Measurements from ENCODE around the gene IGFBP5.

Gene IGFBP5

DNA sequence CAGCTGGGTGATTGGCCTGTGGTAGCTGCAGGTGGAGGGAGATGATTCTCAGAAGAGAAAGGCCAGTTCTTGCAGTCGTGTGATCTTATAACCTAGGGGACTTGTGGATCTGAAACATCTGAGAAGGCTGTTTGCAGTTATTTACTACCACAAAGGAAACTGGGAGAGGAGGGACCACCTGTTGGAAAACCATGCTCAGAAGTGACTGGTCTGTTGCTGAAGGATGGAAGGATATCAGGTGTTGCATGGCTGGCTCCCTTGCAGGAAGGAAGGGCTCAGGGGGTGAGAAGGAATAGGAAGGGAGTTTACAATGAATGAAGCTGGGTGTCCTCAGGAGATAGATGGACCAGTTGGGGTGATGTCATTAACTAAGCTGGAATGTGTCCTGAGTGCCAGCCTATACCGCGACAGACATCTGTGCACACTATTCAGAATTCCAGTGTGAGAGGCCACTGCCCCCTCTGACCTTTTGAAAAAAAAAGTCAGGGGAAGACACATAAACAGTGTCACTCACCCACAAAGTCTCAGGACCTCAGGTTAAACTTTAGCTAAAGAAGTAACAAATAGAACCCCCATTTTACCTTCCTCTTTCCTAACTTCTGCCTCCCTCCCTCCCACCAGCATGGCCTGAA is 44.6 kb downstream of the IGFBP5 start:
- H3K27ac ChIP-seq, result no peak overlapping the region
- DNase-seq (ENCODE audit: low read depth, low spot score), result no peak

DNA sequence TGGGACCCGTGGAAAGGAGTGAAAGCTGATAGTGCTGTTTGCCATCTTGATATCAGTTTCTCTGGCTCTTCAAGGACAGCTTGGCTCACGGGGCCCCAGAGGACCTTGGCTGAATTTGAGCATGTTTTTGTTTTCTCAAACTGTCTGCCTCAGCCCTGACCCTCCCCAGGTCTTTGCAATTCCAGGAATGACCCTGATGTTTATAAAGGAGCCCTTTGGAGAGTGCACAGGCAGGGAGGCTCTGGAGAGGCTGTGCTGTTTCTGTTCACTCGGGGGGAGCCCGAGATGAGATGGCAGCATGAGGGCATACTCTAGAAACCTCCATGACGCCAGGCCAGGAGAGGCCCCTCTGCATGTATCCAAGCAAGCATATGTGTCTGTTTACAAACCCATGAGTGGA is 45.8 kb downstream of the IGFBP5 start:
- no peak for DNase-seq (ENCODE audit: low read depth, low spot score)
- no peak overlapping the region for H3K27ac ChIP-seq

DNA sequence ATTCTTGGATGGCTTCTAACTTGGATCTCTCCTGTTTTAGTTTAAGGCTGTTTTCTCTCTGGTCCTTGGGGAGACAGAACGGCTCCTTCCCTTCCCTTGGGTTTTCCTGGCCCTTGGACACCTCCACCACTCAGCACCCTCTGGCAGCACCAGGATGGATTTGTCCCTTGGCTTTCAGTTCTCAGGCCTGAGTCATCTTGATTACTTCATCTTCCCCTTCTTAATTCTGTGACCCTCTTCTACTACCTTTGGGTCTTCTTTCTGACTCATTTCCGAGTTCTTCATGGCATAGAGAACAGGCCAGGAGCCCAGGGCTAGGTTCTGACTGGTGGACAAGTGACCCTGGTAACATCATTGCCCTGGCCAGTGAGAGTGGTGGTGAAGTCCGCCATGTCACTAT is 47.2 kb downstream of the IGFBP5 start:
- H3K27ac ChIP-seq, result no peak overlapping the region
- DNase-seq (ENCODE audit: low read depth, low spot score), result no peak

DNA sequence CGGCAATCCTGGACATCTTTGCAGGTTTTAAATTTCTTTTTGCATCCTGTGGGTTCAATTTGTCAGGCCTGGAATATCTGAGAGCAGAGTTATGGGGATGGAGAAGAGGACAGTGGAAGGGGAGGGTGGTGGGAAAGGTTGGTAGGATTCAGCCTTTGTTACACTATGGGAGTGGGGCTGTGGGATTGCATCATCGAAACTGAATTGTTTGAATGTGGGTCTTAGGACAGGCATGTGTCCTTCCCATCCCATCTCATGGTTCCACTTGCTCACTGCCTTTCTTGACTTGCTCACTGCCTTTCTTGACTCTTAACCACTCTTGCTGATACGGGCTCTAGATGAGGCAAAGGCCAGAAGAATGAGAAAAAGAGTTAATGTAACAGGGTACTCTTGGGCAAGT is 49.2 kb downstream of the IGFBP5 start:
- no peak for DNase-seq (ENCODE audit: low read depth, low spot score)
- H3K27ac ChIP-seq, result no peak overlapping the region

DNA sequence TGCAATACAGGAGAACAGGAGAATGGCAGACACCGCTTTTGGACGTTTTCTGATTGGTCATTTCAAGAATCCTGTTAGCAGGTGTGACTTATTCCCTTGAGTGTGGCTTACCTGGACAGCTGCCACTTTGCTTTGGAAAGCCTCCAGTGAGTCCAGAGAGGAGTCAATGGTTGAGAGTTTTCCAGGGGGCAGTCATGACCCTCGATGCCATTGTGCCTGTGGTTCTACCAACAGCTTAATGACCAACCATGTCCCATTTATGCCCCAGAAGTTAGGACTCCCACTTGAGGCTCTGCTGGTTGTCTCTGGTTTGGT is 49.8 kb downstream of the IGFBP5 start:
- no peak overlapping the region for H3K27ac ChIP-seq
- DNase-seq (ENCODE audit: low read depth, low spot score), result no peak

DNA sequence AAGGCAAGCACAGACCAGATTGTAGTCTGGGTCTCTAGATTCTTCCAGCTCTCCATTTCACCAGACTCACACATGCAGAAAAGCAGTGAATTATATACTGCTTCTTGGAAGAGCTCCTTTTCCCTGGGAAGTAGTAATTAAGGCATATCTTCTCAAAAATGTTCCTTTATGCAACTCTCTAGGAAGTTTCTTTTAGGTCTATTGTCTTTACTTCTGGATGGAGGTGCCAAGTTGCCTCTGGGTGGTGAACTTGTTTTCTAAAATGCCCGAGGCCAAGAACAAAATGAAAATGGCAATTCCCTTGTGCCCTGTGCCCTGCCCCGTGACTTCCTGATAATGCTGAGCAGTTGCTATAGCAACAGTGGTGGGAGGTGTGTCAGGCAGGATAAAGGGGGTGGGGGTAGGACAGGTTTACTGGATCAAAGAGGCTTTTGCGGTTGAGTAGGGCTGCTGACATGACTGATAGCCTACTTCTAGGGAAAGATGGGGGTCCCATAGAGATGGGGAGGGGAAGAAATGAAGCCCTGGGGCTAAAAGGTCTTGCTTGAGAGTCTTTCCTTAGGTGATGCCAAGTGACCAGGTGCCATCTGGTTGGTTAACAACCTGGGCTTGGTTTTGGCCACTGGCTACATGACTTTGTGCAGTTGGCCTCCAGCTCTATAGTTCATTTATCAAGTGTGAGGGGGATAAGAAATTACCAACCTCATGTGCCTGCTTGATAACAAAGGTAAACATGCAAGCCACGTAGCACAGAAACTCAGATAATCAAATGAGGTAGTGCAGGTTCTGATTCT is 50.3 kb downstream of the IGFBP5 start:
- no peak for DNase-seq (ENCODE audit: low read depth, low spot score)
- no peak overlapping the region for H3K27ac ChIP-seq

DNA sequence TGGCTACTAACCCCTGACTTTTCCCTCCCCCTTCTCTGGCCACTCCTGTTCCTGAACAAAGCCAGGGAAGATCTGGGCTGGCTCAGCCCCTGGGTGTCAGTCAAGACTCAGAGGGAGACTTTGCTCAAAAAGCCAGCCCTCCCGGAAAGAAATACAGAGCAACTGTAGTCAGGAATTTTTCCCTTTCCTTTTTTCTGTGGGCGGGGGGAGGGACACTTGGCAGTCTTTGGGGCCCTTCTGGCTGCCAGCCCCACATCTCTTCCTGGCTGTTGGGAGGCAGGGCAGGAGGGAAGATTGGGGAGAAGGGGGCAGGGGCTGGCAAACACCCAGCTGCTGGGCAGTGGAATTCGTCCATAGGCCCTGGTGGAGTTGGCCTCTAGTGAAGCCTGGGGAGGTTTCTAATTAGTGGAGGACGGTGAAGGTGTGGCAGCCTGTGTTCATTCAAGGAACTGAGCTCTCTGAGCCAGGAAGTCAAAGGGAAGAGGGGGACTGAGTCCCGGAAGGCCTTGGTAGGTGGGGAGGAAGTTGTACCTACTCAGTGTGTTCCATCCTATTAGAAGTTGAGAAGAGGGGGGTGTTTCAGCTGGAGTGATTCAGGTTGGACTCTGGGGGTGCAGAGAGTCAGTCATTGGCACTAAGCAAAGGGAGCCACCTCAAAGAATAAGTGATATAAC is 51.2 kb downstream of the IGFBP5 start:
- DNase-seq (ENCODE audit: low read depth, low spot score), result no peak
- no peak overlapping the region for H3K27ac ChIP-seq

DNA sequence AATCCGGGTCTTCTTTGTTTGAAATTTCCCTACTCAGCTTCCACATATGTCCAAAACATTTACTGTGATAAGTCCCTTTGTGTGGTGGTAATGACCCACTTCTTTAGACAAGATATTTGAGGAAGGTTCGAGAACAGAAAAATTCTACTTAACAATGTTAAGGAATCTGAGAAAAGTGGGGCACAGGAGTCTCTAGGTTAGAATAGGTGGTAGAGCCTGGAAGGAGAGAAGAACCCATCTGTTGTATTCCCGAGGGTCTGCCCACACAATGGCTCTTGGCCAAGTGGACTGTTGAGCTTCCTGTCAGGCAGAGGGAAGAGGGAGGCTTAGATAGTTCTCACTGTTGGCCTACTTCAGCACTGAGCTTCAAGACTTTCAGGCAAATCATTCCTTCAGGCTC is 57.9 kb downstream of the IGFBP5 start:
- DNase-seq (ENCODE audit: low read depth, low spot score), result no peak
- H3K27ac ChIP-seq, result no peak overlapping the region

DNA sequence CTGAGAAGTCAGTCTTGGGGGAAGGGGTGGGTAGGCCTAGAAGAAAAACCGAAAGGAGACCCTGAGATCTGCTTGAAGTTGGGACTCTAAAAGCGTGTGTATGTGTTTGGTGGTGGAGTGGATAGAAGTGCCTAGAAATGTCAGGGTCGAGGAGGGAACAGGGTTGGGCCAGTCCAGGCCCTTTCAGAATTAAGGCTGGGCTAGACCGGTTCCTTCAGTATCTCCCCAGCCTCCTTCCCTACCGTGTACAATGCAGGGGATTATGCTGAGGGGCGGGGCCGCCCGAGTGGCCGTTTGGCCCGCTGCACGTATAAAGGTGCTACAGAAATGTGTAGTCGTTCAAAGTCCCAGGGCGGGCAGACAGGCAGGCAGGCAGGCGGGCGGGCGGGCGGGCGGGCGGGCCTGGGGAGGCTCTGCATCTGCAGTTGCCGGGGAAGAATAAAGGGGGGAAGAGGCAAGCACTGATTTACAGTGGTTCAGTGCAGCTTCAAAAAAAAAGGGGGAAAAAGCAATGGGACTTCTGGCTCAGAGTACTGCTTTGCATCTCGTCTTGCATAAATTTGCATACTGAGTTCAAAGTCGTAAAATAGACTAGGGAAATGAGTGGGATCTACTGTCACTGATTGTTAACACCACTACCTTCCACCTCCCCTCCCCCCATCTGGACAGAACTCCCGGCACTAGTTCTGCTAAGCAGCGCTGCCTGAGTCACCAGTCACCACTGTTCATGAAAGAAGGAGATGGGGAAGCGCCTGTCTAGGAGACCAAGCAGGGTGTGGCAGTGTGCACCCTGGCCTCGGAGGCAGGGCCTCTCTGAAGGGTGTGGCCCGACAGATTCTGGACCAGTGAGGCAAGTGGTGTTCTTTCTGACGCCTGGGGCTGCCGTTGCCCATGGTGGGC is 58.5 kb downstream of the IGFBP5 start:
- H3K27ac ChIP-seq, result peak overlapping the region; percentile 12
- DNase-seq (ENCODE audit: low read depth, low spot score), result no peak

DNA sequence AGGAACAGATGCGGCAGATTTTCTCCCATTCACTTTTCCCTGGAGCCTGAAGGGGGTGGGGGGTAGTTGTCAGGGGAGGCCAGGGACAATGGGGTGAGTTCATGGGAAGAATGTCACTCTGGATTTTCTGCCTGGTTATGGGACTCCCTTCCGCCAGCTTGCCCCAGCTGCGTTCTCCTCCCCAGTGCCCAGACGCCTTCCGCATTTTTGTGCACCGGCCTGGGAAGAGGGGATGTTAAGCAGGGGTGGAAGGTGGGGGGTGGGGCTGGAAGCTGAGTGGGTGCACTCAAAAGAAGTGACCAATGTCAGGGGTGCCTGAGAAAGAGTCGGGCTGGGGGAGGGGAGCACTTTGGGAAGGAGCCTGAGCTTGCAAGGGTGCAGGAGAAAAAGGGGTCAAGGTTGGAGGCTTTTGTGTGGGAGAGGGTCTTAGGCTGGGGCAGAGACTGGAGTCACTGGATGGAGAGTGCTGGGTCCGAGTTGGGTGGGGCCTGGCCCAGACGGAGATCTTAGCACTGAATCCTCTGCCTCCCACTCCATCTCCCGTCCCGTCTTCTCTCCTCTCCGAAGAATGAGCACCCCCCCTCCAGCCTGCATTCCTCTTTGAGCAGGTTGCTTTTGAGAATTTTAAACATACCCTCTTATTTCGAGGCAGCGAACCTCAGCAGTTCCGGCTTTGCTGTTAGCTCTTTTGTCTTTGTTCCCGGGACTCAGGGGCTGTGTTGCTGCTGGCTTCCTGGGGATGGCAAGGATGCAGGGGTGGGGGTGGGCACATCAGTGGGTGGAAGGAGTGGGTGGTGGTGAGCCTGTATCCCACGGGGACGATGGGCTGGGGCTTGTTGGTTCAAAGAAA is 59.4 kb downstream of the IGFBP5 start:
- DNase-seq (ENCODE audit: low read depth, low spot score), result no peak
- peak overlapping the region; percentile 12 for H3K27ac ChIP-seq

DNA sequence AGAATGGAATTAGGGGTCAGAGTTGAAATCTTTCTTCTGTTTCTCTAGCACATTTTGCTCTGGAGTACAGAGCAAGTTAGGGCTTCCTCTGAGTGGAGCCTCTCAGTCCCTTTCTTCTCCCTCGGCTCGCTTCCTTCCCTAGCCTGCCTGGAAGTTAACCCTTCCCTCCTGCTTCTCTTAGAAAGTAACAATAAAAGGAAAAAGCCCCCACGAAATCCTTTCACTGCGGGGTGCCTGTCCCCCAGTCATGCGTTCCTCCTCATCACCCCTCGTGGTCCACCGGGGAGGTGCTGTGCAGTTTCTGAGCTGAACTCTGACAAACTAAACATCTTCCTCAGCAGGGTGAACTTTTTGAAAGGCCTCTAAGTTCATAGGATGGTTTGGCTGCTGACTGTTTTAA is 60.2 kb downstream of the IGFBP5 start:
- no peak for DNase-seq (ENCODE audit: low read depth, low spot score)
- H3K27ac ChIP-seq, result peak overlapping the region; percentile 12

DNA sequence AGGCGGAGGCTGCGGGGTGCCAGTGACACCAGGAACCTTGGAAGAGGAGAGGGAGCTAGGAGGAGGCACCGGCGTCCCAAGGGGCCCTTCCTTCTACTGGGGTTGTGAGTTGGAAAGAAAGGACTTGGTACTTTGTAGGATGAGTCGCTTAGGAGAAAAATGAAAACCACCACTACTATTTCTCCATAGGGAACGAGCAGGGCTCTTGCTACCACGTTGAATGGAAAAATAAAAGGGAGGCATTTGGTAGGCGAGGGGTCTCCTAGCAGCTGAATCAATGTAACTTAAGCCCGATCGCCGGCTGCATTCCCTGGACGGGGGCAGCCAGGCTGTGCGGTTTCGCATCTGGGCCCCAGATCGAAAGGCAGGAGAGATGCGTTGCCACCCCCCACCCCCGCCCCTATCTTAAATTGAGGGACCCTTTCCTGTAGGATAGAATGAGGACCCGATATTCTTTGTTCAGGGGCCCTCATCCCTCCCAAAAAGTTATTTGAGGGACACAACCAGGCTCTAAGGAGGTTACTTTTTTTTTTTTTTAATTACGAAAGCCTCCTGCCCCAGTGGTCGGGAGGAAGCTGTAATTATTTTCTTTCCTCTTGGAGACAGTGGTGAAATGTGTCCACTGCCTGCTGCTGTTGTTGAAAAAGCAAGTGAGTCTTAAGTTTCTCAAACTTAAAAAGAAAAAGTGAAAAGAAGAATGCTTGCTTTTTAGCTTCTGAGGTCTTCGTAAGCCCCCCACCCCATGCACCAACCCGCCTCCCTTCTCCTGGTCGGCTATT is 60.8 kb downstream of the IGFBP5 start:
- no peak for DNase-seq (ENCODE audit: low read depth, low spot score)
- H3K27ac ChIP-seq, result no peak overlapping the region

DNA sequence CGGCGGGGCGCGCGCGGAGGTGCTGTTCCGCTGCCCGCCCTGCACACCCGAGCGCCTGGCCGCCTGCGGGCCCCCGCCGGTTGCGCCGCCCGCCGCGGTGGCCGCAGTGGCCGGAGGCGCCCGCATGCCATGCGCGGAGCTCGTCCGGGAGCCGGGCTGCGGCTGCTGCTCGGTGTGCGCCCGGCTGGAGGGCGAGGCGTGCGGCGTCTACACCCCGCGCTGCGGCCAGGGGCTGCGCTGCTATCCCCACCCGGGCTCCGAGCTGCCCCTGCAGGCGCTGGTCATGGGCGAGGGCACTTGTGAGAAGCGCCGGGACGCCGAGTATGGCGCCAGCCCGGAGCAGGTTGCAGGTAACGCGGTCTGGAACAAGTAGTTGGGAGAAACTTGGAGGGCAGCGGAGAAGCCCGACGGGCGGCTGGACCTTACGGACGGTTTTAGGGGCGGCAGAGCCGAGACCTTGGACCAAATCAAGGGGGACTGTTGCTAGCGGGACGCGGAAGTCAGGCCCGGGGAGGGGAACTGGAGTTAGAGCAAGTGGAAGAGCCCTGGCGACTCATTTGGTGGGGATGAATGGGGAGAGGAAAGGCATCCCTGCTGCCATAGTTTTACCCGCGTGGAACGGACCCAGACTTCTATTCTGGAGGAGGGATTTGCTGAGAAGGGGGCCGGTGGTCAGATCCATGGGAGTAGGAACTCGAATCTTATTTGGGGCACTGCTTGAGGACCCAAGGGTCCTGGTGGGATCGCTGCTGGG is 61.6 kb downstream of the IGFBP5 start:
- no peak for DNase-seq (ENCODE audit: low read depth, low spot score)
- no peak overlapping the region for H3K27ac ChIP-seq

DNA sequence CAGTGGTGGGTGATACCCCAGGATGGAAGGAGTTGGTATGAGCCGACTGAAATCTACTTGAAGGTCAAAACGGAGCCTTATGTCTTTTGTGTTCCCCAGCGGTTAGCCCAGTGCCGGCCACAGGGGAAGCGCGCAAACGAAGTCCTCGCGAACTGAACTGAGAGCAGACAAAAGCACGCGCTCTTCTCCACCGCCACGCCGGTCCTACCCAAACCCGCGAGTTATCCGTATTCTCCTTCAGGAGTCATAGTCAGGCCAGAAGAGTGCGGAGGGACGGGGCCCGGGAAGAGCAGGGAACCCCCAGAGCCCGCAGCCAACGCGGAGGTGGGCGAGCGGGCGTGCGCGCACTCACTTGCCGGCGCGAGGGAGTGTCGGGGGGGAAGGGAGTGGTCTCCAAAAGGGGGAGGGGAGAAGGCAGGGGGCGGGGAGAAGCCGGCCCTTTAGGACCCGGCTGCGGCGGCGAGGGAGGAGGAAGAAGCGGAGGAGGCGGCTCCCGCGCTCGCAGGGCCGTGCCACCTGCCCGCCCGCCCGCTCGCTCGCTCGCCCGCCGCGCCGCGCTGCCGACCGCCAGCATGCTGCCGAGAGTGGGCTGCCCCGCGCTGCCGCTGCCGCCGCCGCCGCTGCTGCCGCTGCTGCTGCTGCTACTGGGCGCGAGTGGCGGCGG is 62.3 kb downstream of the IGFBP5 start, which contains the start of gene IGFBP2:
IGFBP2 (plus strand) TSS at position 469 of the 664 bp plus-strand sequence; CDS start at position 573, 104 bp downstream.
- DNase-seq (ENCODE audit: low read depth, low spot score), result no peak
- H3K27ac ChIP-seq, result no peak within 1 kb of the TSS

DNA sequence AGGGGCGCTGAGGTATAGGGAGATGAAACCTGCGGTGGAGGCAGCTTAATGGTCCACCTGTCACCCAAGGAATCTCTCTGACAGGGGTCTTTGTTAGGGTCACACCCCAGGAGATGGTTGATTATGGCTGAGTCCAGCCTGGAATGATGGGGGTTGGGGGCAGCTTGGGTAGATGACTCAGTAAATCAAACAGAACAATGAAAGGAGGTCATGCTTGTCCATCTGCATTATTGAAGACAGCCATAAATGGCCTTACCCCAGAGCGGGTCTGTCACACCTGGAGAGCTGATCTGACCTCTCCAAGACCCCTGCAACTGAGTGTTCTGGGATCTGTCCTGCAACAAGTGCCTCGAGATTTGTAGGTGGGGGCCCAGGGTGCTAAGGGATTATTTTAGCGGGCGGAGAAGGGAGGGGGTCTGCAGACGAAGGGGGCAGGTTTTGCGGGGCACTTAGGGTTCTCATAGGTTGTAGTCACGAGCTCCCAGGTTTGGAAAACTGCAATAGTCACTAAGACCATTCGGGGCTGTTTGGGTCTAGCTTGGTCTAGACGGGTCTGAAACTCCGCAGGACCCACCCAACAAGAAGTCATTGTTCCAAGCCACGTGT is 62.9 kb downstream of the IGFBP5 start:
- no peak for DNase-seq (ENCODE audit: low read depth, low spot score)
- no peak overlapping the region for H3K27ac ChIP-seq

DNA sequence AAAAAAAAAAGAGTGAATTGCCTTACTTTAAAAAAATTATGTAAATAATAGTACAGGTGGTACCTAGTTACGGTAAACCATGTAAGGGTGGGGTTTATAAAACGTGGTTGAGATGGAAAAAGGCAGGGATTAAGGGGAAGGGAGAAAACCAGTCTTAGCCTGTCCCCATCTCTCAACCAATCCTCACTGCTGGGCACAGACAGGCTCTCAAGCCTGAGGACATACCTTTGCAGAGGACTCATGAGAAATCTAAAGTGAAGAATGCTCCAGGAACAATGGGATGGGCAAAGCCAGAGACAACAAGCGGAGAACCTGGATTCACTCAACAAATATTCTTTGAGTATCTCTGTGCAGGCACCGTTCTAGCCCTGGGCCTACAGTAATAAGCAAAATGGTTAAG is 65.6 kb downstream of the IGFBP5 start:
- DNase-seq (ENCODE audit: low read depth, low spot score), result no peak
- H3K27ac ChIP-seq, result no peak overlapping the region

DNA sequence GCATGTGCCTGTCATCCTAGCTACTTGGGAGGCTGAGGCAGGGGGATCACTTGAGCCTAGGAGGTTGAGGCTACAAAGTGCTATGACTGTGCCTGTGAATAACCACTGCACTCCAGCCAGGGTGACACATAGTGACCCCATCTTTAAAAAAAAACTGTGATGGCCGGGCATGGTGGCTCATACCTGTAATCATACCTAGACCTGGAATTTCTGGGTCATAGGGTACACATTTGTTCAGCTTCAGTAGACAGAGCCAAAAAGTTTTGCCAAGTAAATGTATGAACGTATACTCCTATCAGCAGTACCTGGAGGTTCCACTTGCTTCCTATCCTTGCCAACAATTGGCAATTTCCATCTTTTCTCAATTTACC is 68.5 kb downstream of the IGFBP5 start:
- no peak overlapping the region for H3K27ac ChIP-seq
- DNase-seq (ENCODE audit: low read depth, low spot score), result no peak
